SH-SY5Y (cell line): Measurements from ENCODE around the gene NR1I3.

ENCODE experiments used
- GATA2 ChIP-seq: IDR thresholded peaks from 2 replicates; pipeline ENCODE4 v1.6.1; 2011; ENCODE audit warnings: mild to moderate bottlenecking, low read depth, low read length
- GATA3 ChIP-seq: IDR thresholded peaks from 2 replicates; pipeline ENCODE4 v1.6.1; 2011; ENCODE audit warnings: low read depth, mild to moderate bottlenecking, low read length, moderate library complexity

- TF ChIP-seq GATA2 (no peak), GATA3 (no peak)
Observed at GRCh38 chr1:161200421-161200991, 37.5 kb downstream of the NR1I3 start.
